ENCODE data around the gene MMP24. TPM values are rescaled to one million over a fixed set of nuclear protein-coding genes. Genes with fewer than 3 reads are reported as not detected.
A peak's percentile ranks its signal among the peaks of the same experiment; 100 is the strongest.

MMP24 gene
- total RNA-seq, 1 donor from 2014 or later: not detected

GRCh38 chr20:35226884-35227681 is 593 bp downstream of the MMP24 start:
- intact Hi-C loops (cut with DNase I): no loop called here
- no peak for DNase-seq (ENCODE audit: low spot score in 2 of 2)

DNA sequence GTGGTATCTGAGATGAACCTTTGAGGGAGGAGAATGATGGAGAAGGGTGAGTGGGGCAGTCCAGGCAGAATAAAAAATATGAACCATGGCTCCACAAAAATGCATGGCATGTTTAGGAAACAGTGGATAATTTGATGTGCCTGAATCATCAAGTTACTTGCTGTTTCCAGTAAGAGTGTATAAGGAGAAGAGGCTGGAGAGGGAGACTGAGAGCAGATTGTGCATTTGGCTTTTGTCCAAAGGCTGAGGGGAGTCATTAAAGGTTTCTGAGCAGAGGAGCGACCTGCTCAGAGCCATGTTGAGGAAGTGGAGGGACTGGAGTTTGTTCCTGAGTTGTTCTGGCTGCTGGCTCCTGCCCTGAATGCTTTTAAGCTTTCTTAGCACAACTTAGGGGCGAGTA is 6.1 kb downstream of the MMP24 start:
- DNase-seq (ENCODE audit: low spot score in 2 of 2): no peak
- H3K4me1 ChIP-seq: no peaks in the 10 kb centered on the region
- no peak overlapping the region for H3K4me3 ChIP-seq
- H3K36me3 ChIP-seq: peaks cover 7 to 22% of the 10 kb centered on the region in 2 donors
- TF ChIP-seq, protein P1, sequence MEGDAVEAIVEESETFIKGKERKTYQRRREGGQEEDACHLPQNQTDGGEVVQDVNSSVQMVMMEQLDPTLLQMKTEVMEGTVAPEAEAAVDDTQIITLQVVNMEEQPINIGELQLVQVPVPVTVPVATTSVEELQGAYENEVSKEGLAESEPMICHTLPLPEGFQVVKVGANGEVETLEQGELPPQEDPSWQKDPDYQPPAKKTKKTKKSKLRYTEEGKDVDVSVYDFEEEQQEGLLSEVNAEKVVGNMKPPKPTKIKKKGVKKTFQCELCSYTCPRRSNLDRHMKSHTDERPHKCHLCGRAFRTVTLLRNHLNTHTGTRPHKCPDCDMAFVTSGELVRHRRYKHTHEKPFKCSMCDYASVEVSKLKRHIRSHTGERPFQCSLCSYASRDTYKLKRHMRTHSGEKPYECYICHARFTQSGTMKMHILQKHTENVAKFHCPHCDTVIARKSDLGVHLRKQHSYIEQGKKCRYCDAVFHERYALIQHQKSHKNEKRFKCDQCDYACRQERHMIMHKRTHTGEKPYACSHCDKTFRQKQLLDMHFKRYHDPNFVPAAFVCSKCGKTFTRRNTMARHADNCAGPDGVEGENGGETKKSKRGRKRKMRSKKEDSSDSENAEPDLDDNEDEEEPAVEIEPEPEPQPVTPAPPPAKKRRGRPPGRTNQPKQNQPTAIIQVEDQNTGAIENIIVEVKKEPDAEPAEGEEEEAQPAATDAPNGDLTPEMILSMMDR (IDR thresholded peaks at IDR 0.05): no peak
- intact Hi-C loops (cut with DNase I): no loop called here
- H3K9me3 ChIP-seq: no peaks in the 10 kb centered on the region
- no peak overlapping the region for H3K27ac ChIP-seq
- no peaks in the 10 kb centered on the region for H3K27me3 ChIP-seq

More at GRCh38 chr20:35226884-35227681, 593 bp downstream of the MMP24 start:
- Histone ChIP-seq H3K4me1 (peaks cover 0 to 9% of the 10 kb centered on the region in 2 donors), H3K9me3 (no peaks in the 10 kb centered on the region), H3K27ac (no peak overlapping the region), H3K4me3 (peak overlapping the region; percentile 44), H3K27me3 (no peaks in the 10 kb centered on the region), H3K36me3 (peaks cover 0 to 6% of the 10 kb centered on the region in 2 donors)
- TF ChIP-seq, protein P1 (IDR thresholded peaks at IDR 0.05): no peak

DNA sequence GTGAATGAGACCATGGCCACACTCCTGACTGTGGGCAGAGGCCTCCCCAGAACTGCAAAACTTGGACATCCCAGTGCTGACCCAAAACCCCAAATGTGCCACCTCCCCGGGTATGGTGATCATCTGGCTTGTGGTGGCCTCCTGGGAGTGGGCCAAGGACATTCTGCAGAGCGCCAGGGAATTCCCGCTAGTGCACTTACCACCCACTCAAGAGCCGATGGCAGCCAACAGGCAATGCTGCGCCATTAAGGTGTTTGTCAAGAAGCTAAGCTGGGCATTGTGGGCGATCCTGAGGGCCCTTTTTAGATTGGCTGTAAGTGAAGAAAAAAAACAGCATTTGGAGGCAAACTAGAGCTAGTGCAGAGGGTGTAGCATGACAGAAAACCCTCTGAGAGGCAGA is 9.4 kb downstream of the MMP24 start:
- H3K4me3 ChIP-seq: no peak overlapping the region

DNA sequence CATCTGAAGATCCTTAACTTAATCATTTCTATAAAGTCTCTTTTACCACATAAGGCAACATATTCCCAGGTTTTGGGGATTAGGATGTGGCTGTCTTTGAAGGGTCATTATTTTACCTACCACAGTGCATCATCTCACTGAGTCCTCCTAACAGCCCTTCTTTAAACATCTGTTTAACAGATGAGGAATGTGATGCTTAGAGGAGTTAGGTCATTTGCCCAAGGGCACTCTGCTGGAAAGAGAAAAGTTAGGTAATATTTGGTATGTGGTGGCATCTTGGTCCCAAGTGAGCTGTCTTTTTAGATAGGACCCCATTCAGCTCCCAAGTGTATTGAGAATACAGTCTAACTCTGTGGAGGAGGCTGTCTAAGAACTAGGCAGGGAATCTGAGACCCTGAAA is 11.0 kb downstream of the MMP24 start:
- no peak for DNase-seq (ENCODE audit: low spot score in 2 of 2)
- Histone ChIP-seq H3K27ac (no peak overlapping the region), H3K4me3 (no peak overlapping the region), H3K4me1 (no peaks in the 10 kb centered on the region), H3K27me3 (no peaks in the 10 kb centered on the region), H3K36me3 (peaks cover 7 to 16% of the 10 kb centered on the region in 2 donors), H3K9me3 (no peaks in the 10 kb centered on the region)
- intact Hi-C loops (cut with DNase I): no loop called here
- TF ChIP-seq, protein P1 (IDR thresholded peaks at IDR 0.05): no peak

More for the DNA sequence above, 9.4 kb downstream of the MMP24 start:
- no peak for DNase-seq (ENCODE audit: low spot score in 2 of 2)
- H3K9me3 ChIP-seq: no peaks in the 10 kb centered on the region
- H3K4me1 ChIP-seq: no peaks in the 10 kb centered on the region
- H3K27ac ChIP-seq: no peak overlapping the region
- H3K27me3 ChIP-seq: no peaks in the 10 kb centered on the region
- H3K36me3 ChIP-seq: peaks cover 7 to 19% of the 10 kb centered on the region in 2 donors
- intact Hi-C loops (cut with DNase I): no loop called here
- TF ChIP-seq, protein P1 (IDR thresholded peaks at IDR 0.05): no peak

GRCh38 chr20:35238170-35238569 is 11.7 kb downstream of the MMP24 start:
- peaks cover 7 to 16% of the 10 kb centered on the region in 2 donors for H3K36me3 ChIP-seq
- no peaks in the 10 kb centered on the region for H3K9me3 ChIP-seq
- no peak overlapping the region for H3K27ac ChIP-seq
- TF ChIP-seq, protein P1 (IDR thresholded peaks at IDR 0.05): no peak
- intact Hi-C loops (cut with DNase I): no loop called here
- no peak overlapping the region for H3K4me3 ChIP-seq
- no peaks in the 10 kb centered on the region for H3K27me3 ChIP-seq
- no peak for DNase-seq (ENCODE audit: low spot score in 2 of 2)
- H3K4me1 ChIP-seq: no peaks in the 10 kb centered on the region

Data from ascending aorta (tissue), 2 donors.